SKM-1 (cell line): Measurements from ENCODE around the gene ANKRD33B.
"Not testable (repeated sequence)": the region's sequence is repeated elsewhere in the genome, so short reads cannot be mapped to it uniquely, and the experiment has no call there.

Source experiments
- DNase-seq: peaks from one replicate; lab custom pipeline; 2025; ENCODE audit not compliant: unreplicated experiment; lab: John Stamatoyannopoulos, UW

Gene ANKRD33B

DNA sequence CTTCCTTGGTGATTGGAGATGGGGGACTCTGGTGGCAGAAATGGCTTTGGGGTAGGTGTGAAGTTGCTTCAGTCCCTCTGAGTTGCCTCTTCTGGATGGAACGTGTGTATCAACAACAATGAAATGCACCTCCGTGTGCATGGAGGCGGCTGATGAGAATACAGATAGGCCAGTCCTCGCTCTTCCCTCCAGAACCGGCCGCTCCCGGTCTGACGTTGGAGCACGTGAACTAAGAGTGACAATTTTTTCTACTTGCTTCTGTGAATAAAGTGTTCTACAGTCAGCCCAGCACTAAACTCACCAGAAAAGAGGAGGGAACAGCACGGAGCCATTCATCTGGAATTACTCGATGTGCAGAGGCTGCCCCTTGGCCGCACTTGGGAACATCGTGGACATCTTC, 90.7 kb downstream of the ANKRD33B start:
- no peak for DNase-seq

DNA sequence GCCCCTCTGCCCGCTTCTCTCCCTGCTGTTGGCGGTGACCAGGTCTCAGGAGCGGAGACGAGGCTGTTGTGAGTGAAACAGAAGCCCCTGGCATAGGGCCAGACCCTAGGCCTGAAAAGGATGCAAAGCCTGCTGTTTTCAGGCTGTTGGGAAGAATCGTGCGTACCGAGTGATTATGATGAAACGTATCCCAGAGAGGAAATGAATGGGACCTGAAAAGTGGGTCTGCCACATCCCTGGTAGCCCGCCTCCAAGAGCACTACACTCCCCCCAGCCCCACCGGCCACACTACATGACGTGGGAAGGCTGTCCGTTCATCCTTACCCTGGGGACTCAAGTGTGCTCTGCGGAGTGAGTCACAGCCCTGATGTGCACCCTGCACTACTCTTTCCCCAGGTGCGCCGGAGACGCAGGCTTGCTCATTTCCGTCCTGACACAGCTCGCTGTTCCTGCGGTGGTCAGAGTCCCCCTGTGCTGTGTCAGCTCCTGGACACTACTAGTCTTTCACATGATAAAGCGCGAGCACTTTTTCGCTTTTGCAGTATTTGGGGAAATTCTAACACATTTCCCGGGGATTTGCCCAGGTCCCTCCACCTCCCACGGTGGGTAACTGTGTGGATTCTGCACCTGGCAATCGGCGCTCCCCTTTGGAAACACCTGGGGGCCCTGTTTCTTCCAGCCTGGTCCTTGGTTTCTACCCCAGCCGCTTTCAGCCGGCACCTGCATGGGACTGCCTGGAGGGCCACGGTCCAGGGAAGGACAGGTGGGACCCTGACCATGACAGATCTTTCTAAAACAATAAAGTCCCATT, 91.5 kb downstream of the ANKRD33B start:
- no peak for DNase-seq

DNA sequence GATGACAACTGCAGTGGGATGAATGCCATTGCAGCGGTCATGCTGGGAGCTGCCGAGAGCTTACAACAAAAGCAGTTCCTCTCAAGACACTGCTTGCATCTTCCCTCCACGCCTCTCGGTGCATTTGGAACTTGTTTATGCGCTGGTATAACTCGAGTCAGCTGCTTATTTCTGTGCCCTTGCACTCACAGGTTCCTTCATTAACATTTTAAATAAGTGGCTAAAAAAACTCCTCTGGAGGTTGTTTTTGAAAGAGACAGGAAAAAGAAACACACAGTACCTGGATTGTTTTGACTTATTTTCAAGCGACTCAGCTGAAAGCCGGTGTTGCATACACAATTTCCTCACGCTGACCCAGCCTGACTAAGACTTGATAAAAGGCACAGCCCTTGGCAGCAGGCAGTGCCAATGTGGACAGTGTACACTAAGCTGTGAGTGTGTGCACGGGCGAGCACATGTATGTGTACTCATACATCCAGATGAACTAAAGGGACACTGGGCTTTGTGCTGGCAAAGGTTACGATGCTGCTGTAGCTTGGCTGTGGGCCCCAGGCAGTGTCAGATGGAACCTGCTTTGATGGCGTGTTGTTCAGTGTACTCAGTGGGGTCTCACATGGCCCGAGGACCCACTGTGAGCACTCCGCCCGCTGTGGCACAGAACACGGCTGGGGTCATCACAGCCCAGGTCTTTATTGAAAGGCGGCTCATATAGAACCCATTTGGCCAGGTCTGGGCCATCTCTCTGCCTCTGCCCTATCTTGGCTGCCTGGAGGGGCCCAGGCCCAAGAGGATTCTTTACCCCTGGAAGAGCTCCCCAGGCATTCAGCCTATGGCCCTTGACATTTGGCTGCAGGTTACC, 92.3 kb downstream of the ANKRD33B start:
- DNase-seq, result no peak

GRCh38 chr5:10658265-10658664, 94.4 kb downstream of the ANKRD33B start:
- DNase-seq, result no peak

- no peak for DNase-seq
These were observed 96.3 kb downstream of the ANKRD33B start for GRCh38 chr5:10660135-10660534.

DNA sequence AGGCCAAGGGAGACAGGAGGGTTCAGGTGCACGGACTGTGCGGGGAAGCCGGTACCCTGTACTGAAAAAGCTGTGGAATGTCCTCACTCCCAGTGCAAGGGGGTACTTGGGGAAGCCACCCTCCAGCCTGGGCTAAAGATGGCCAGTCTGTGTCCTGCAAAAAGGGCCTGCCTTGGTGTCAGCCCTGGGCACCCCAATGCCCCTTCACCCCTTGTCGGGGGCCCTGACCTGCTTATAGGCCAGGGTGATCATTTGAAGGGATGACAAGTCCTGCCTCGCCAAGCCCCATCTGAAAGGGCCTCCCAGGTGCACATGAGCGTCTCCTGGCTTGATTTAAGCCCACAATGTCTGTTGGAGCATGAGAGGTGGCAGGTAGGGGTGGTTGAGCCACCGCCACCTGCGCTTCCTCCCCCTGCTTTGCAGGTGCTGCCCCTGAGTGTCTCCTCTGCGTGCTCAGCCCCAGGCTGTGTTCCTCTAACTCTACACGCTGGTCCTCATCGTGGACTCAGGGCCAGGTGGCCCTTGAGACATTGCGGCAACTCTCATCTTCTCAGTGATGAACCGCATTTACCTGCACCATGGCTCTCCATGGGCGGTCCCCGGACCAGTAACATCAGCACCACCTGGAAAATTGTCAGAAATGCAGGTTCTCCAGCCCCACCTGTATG, 97.0 kb downstream of the ANKRD33B start:
- DNase-seq, result no peak

DNA sequence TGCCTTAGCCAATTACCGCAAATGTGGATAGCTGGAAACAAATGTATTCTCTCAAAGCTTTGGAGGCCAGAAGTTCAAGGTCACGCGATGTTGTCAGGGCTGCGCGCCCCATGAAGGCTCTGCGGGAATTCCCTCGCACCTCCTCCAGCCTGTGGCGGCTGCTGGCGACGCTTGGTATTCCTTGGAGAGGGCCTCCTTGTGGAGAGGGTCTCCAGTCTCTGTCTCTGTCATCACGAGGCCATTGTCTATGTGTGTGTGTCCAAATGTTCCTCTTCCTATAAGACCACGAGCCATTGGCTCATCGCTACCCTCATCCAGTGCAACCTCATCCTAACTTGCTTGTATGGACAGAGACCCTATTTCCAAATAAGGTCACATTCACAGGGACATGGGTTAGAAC, 97.5 kb downstream of the ANKRD33B start:
- no peak for DNase-seq

GRCh38 chr5:10662083-10662482, 98.2 kb downstream of the ANKRD33B start:
- no peak for DNase-seq

DNA sequence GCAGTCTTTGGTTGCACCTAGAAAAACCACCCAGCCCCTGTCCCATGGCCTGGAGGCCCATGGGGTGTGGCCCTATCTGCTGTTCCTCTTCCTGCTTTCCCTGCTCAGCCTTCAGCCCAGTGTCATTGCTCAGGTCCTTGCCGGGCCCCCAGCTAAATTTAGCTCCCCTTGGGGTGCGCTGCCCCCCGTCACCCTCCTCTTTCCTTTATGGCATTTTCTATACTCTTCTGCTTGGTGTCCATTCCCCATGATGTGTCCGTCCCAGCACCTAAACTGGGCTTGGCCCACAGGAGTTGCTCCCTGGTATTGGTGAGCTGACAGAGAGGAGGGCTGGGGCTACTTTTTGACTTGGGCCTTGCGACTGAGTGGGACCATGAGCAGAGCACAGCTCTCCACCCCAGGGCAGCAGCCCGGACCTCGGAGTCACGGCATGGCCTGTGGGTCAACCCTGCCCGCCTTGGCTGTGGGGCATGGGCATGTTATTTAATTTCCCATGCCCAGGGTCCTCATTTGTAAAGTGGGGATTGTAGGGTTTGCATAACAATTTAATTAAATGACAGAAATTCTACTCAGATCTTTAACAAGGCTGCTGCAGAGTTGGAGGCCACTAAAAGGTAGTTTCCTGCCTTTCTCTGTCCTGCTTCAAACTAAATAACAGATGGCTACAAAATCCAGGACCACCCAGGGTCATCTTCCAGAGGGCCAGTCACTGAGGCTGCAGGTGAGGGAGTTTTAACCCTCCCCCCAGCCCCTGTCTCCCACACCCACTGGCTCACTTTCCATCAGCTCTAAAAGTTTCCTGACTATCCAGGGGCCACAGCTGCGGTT, 99.0 kb downstream of the ANKRD33B start:
- no peak for DNase-seq

- no peak for DNase-seq
These were observed 99.8 kb downstream of the ANKRD33B start for GRCh38 chr5:10663489-10664179.

GRCh38 chr5:10664180-10664769, 100.4 kb downstream of the ANKRD33B start:
- not testable (repeated sequence) for DNase-seq

- DNase-seq, result no peak
These were observed 101.9 kb downstream of the ANKRD33B start for GRCh38 chr5:10665799-10666198.

- no peak for DNase-seq
These were observed 102.8 kb downstream of the ANKRD33B start for GRCh38 chr5:10666531-10667299.

DNA sequence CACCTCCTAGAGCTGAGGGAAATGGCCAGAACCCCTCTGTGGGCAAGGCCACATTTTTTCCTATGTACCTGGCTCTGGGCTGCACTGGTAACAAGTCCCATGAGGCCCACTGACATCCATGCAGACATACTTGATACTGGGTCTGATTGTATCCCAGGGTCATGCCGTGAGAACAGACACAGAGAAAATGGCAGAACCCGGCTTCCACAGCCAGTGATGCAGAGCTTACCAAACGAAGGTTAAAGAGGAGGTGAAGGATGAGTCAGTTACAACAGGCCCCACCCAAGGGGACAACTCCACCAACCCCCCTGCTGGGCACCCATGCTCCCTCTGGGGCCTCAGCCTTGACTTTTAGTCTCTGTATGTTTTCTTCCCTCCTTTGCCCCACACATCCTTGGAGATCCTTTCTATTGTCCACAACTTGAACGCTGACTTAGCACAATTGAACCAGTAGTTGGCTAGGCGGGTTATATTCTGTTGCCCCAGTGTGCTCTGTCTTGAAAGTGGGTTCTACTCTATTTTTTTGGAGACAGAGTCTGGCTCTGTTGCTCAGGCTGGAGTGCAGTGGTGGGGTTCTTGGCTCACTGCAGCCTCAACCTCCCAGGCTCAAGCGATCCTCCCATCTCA, 103.7 kb downstream of the ANKRD33B start:
- no peak for DNase-seq

DNA sequence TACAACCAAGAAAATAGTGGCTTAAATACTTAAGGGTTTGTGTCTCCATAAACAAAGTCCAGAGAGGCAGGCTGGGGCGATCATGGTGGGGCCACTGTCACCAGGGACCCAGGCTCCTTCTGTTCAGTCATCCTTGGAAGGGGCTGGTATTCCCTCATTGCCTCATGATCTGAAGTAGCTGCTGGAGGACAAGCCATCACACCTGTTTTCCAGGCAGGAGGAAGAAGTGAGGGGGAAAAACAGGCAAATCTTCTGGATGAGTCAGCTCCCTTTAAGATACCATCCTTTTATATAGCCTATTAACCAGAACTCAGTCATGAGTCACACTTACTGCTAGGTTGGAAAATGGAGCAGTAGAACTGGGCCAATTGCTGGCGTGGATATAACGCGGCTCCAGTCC, 104.8 kb downstream of the ANKRD33B start:
- no peak for DNase-seq

DNA sequence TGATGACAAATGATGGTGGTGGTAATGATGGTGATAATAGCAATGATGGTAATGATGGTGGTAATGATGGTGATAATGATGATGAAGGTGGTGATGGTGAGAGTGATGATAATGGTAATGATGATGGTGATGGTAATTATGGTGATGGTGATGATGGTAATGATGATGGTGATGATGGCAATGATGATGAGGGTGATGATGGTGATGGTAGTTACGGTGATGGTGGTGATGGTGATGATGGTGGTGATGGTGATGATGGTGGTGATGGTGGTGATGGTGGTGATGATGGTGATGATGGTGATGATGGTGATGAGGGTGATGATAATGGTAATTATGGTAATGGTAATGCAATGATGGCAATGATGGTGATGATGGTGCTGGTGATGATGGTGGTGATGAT, 106.1 kb downstream of the ANKRD33B start:
- no peak for DNase-seq

- peak; percentile 71 for DNase-seq
These were observed 107.5 kb downstream of the ANKRD33B start for GRCh38 chr5:10671041-10672008.
